ENCODE measurements around the gene HDAC10. TPM values are rescaled to one million over a fixed set of nuclear protein-coding genes. Genes with fewer than 3 reads are reported as not detected.

The HDAC10 gene
- total RNA-seq, 3 donors from 2014 or later (not counting 1 experiment from before 2014, with no cell fraction given) = 112 to 131 (median 123) TPM

DNA sequence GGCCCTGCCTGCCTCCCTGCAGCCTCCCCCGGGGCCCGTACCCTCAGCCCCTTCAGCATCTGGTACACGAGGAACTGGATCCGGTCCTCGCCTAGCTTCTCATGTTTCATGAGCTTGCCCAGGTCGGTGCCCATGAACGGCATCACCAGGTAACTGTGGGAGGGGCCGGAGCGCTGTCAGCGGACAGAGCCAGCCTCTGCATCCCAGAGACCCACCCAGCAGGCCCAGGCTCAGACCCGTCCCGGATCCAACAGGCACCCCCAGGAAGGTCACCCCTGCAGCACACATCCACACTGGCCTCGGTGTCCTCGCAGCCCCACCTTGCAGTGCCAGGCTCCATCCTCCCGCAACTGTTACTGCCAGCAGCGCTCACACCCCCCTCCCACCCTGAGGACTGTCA, 6.0 kb upstream of the HDAC10 start:
- no peaks in the 10 kb centered on the region for H3K9me3 Mint-ChIP-seq
- peaks cover 11% of the 10 kb centered on the region for H3K4me1 ChIP-seq (ENCODE audit: control insufficient read depth, insufficient read depth, low read length)
- no peak for ATAC-seq
- H3K27me3 Mint-ChIP-seq (ENCODE audit: low read depth in 2 of 2) = peaks cover 0 to 7% of the 10 kb centered on the region in 2 donors
- H3K36me3 Mint-ChIP-seq = no peaks in the 10 kb centered on the region
- DNase-seq = no peak
- intact Hi-C loops (cut with micrococcal nuclease) = no loop called here
- no peak overlapping the region for H3K27ac Mint-ChIP-seq
- no peak overlapping the region for H3K4me3 ChIP-seq (ENCODE audit: low read length)
- peaks cover 0 to 6% of the 10 kb centered on the region in 2 donors for H3K4me1 Mint-ChIP-seq
- no peak overlapping the region for H3K4me3 Mint-ChIP-seq
- H3K9me3 ChIP-seq (ENCODE audit: control insufficient read depth, insufficient read depth, low read length) = no peaks in the 10 kb centered on the region
- peaks cover 5% of the 10 kb centered on the region for H3K27me3 ChIP-seq (ENCODE audit: control insufficient read depth, insufficient read depth, low read length)
- no peak overlapping the region for H3K27ac ChIP-seq (ENCODE audit: low read length)
- 95% methylated on average over 16 of the region's 16 CpGs for WGBS (ENCODE audit: insufficient coverage)
- H3K36me3 ChIP-seq (ENCODE audit: control insufficient read depth, insufficient read depth, low read length) = no peaks in the 10 kb centered on the region
- TF ChIP-seq, protein P1, sequence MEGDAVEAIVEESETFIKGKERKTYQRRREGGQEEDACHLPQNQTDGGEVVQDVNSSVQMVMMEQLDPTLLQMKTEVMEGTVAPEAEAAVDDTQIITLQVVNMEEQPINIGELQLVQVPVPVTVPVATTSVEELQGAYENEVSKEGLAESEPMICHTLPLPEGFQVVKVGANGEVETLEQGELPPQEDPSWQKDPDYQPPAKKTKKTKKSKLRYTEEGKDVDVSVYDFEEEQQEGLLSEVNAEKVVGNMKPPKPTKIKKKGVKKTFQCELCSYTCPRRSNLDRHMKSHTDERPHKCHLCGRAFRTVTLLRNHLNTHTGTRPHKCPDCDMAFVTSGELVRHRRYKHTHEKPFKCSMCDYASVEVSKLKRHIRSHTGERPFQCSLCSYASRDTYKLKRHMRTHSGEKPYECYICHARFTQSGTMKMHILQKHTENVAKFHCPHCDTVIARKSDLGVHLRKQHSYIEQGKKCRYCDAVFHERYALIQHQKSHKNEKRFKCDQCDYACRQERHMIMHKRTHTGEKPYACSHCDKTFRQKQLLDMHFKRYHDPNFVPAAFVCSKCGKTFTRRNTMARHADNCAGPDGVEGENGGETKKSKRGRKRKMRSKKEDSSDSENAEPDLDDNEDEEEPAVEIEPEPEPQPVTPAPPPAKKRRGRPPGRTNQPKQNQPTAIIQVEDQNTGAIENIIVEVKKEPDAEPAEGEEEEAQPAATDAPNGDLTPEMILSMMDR (IDR thresholded peaks at IDR 0.05) = no peak

DNA sequence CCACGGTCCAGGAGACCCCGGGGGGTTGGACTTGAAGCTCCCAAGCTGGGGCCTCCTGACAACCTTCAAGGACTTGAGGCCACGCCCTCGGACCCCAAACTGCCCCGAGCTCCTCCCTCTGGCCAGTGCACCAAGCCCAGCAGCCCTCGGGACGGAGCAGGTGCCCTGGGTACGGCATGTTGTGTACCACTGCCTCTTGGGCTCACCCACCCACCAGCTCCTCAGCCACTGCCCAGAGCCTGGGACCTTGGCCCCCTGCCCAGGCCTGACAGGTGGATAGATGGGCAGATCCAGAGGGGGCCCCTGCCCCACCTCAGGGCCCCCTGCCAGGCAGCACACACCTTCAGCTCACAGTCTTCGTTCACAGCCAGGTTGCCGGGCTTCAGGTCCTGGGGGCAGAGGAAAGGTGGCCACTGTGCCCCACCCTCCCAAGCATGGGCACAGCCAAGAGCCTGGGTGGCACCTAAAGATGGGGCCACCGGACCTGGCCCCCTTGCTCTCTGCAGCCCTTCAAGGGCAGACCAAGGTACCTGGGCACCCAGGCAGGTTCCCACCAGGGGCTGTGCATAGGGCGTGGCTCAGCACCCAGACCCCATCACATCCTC, 5.3 kb upstream of the HDAC10 start:
- TF ChIP-seq, protein P1 (IDR thresholded peaks at IDR 0.05) = no peak
- H3K4me1 Mint-ChIP-seq = peaks cover 0 to 9% of the 10 kb centered on the region in 2 donors
- no peak overlapping the region for H3K27ac Mint-ChIP-seq
- H3K4me3 ChIP-seq (ENCODE audit: low read length) = no peak overlapping the region
- ATAC-seq (no peak), DNase-seq (no peak)
- no peaks in the 10 kb centered on the region for H3K36me3 Mint-ChIP-seq
- 92% methylated on average over 12 of the region's 12 CpGs for WGBS (ENCODE audit: insufficient coverage)
- no peaks in the 10 kb centered on the region for H3K9me3 Mint-ChIP-seq
- no peaks in the 10 kb centered on the region for H3K36me3 ChIP-seq (ENCODE audit: control insufficient read depth, insufficient read depth, low read length)
- intact Hi-C loops (cut with micrococcal nuclease) = no loop called here
- peaks cover 14% of the 10 kb centered on the region for H3K4me1 ChIP-seq (ENCODE audit: control insufficient read depth, insufficient read depth, low read length)
- peaks cover 0 to 6% of the 10 kb centered on the region in 2 donors for H3K27me3 Mint-ChIP-seq (ENCODE audit: low read depth in 2 of 2)
- no peaks in the 10 kb centered on the region for H3K9me3 ChIP-seq (ENCODE audit: control insufficient read depth, insufficient read depth, low read length)
- H3K4me3 Mint-ChIP-seq = no peak overlapping the region
- H3K27ac ChIP-seq (ENCODE audit: low read length) = no peak overlapping the region
- peaks cover 4% of the 10 kb centered on the region for H3K27me3 ChIP-seq (ENCODE audit: control insufficient read depth, insufficient read depth, low read length)

DNA sequence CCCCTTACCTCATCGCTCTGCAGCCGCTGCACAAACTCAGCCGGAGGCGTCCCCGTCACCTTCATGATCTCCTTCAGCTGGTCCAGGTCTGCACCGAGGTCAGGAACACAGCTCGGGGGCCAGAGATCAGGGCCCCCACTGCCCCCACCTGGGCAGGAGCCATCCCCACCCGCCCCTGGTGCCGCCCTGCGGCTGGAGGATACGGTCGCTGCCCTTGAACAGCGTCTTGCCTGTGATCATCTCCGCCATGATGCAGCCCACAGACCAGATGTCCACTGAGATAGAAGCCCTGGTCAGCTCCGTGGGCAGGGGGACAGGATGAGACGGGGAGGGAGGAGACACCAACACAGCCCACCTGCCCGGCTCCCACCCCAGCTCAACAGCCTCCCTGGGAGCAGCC, 4.5 kb upstream of the HDAC10 start:
- no peak overlapping the region for H3K4me3 ChIP-seq (ENCODE audit: low read length)
- H3K4me1 ChIP-seq (ENCODE audit: control insufficient read depth, insufficient read depth, low read length) = peaks cover 13% of the 10 kb centered on the region
- no peaks in the 10 kb centered on the region for H3K36me3 ChIP-seq (ENCODE audit: control insufficient read depth, insufficient read depth, low read length)
- H3K27ac Mint-ChIP-seq = no peak overlapping the region
- no peaks in the 10 kb centered on the region for H3K9me3 ChIP-seq (ENCODE audit: control insufficient read depth, insufficient read depth, low read length)
- no peak for DNase-seq
- H3K27me3 ChIP-seq (ENCODE audit: control insufficient read depth, insufficient read depth, low read length) = peaks cover 1% of the 10 kb centered on the region
- TF ChIP-seq, protein P1 (IDR thresholded peaks at IDR 0.05) = no peak
- no peaks in the 10 kb centered on the region for H3K36me3 Mint-ChIP-seq
- peaks cover 0 to 9% of the 10 kb centered on the region in 2 donors for H3K4me1 Mint-ChIP-seq
- WGBS (ENCODE audit: insufficient coverage) = 89% methylated on average over 17 of the region's 17 CpGs
- H3K4me3 Mint-ChIP-seq = no peak overlapping the region
- no peaks in the 10 kb centered on the region for H3K9me3 Mint-ChIP-seq
- no peak for ATAC-seq
- no peak overlapping the region for H3K27ac ChIP-seq (ENCODE audit: low read length)
- peaks cover 0 to 6% of the 10 kb centered on the region in 2 donors for H3K27me3 Mint-ChIP-seq (ENCODE audit: low read depth in 2 of 2)
- intact Hi-C loops (cut with micrococcal nuclease) = no loop called here

DNA sequence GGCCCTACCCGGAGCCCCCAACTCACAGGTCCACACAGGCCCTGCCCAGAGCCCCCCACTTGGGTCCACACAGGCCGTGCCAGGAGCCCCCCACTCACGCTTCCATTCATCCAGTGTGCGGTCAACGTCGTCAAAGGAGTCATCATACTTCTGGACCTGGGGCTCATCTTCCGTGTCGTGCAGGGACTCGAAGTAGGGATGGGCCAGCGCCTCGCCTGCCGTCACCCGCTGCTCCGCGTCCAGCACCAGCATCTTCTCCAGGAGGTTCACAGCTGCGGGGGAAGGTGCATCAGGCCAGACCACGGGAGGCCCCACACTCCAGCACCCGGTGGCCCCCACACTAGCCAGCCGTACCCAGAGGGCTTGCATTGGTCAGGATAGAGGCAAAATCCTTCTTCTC, 4.0 kb upstream of the HDAC10 start:
- Mint-ChIP-seq H3K4me3 (no peak overlapping the region), H3K27ac (no peak overlapping the region), H3K9me3 (no peaks in the 10 kb centered on the region), H3K36me3 (no peaks in the 10 kb centered on the region), H3K27me3 (ENCODE audit: low read depth in 2 of 2) (peaks cover 0 to 6% of the 10 kb centered on the region in 2 donors), H3K4me1 (peaks cover 0 to 12% of the 10 kb centered on the region in 2 donors)
- no peak overlapping the region for H3K4me3 ChIP-seq (ENCODE audit: low read length)
- no peak for ATAC-seq
- H3K36me3 ChIP-seq (ENCODE audit: control insufficient read depth, insufficient read depth, low read length) = no peaks in the 10 kb centered on the region
- intact Hi-C loops (cut with micrococcal nuclease) = no loop called here
- TF ChIP-seq, protein P1 (IDR thresholded peaks at IDR 0.05) = no peak
- DNase-seq = no peak
- 90% methylated on average over 19 of the region's 19 CpGs for WGBS (ENCODE audit: insufficient coverage)
- no peak overlapping the region for H3K27ac ChIP-seq (ENCODE audit: low read length)
- H3K27me3 ChIP-seq (ENCODE audit: control insufficient read depth, insufficient read depth, low read length) = no peaks in the 10 kb centered on the region
- no peaks in the 10 kb centered on the region for H3K9me3 ChIP-seq (ENCODE audit: control insufficient read depth, insufficient read depth, low read length)
- peaks cover 17% of the 10 kb centered on the region for H3K4me1 ChIP-seq (ENCODE audit: control insufficient read depth, insufficient read depth, low read length)

Data from natural killer cell (primary cell).